ENCODE results near the gene CIROP. TPM values are rescaled to one million over a fixed set of nuclear protein-coding genes. Genes with fewer than 3 reads are reported as not detected.
"Not testable (repeated sequence)": the region's sequence is repeated elsewhere in the genome, so short reads cannot be mapped to it uniquely, and the experiment has no call there.

Gene CIROP
- total RNA-seq, 2 experiments from 2014 or later = not detected

DNA sequence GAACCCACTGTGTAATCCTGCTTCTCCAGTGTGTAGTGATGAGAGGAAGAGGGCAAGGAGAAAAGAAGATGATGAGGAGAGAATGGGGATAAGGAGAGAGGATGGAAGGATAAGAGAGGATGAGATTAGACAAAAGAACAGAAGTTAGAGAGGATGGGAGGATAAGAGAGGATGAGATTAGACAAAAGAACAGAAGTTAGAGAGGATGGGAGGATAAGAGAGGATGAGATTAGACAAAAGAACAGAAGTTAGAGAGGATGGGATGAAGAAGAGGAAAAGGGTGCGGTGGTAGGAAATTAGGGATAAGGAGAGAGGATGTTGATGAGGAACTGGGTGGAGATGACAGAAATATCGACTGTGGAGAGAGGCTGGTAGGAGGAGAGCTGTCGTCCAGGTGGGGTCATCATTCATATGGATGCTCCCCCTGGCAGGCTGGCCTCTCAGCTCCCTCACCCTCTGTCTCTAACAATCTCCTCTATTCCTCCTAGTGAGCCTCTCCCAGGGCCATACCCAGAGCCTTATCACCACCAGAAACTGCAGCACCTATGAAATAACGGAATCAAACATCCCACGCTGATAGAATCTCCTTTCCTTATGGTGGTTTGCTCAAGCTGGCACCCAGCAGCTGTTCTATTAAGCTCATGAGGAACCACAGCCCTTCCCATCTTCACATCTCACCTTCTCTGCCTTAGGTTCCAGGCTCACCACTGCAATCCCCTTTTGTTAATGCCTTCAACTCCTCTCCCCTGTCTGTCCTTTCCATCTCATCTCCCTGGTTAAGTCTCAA, 6.0 kb upstream of the CIROP start:
- H3K4me1 Mint-ChIP-seq (ENCODE audit: low read depth) = peaks cover 9% of the 10 kb centered on the region
- H3K9me3 Mint-ChIP-seq = no peaks in the 10 kb centered on the region
- DNase-seq = no peak
- no peak overlapping the region for H3K27ac Mint-ChIP-seq
- intact Hi-C loops (cut with micrococcal nuclease) = no loop called here
- peaks cover 2% of the 10 kb centered on the region for H3K27me3 Mint-ChIP-seq
- CTCF ChIA-PET = interaction anchor here (0.6 to 4.4 kb wide), 8 partner anchors 10 to 124 kb away, joined by 3 to 53 read pairs (median 10); partner anchors contain the start of gene CDH24
- no peaks in the 10 kb centered on the region for H3K36me3 Mint-ChIP-seq
- no peak overlapping the region for H3K4me3 Mint-ChIP-seq
- POLR2A ChIA-PET = no interaction called here

DNA sequence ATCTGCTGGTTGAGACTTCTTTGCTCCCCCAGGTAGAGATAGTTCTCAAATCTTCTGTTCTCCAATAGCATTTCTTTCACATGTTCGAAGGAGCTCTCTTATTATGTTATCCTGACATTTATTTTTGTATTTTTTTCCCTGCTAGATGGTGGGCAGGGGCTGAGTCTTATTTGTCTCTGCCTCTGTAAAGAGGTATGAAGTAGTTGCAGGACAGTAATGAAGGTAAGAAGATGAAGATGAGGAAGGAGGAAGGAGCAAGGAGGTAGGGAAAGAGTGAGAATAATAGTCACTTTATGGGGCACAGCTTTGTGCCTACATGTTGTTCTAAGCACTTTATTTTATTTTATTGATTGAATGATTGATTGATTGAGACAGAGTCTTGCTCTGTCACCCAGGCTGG, 5.0 kb upstream of the CIROP start:
- intact Hi-C loops (cut with micrococcal nuclease) = loop anchor here (1.0 to 2.0 kb wide), 2 partner anchors 33 to 41 kb away; no protein-coding TSS in a partner anchor
- POLR2A ChIA-PET = no interaction called here
- Mint-ChIP-seq H3K9me3 (no peaks in the 10 kb centered on the region), H3K4me1 (ENCODE audit: low read depth) (peaks cover 4% of the 10 kb centered on the region), H3K36me3 (no peaks in the 10 kb centered on the region), H3K27me3 (no peaks in the 10 kb centered on the region), H3K27ac (no peak overlapping the region), H3K4me3 (no peak overlapping the region)
- CTCF ChIA-PET = interaction anchor here (0.6 to 4.4 kb wide), 9 partner anchors 11 to 137 kb away, joined by 3 to 53 read pairs (median 10); partner anchors contain the start of genes ACIN1 and CDH24
- no peak for DNase-seq

DNA sequence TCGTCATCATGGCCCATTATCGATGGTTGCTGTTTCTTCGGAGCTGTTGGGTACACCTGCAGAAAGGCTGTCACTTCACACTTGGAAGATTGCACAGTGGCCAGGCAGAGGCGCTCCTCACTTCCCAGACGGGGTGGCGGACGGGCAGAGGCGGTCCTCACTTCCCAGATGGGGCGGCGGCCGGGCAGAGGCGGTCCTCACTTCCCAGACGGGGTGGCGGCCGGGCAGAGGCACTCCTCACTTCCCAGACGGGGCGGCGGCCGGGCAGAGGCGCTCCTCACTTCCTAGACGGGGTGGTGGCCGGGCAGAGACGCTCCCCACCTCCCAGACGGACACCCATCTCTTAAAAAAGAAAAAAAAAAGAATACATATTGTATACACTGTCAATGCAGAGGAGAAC, 3.4 kb upstream of the CIROP start:
- CTCF ChIA-PET = interaction anchor here (1.0 to 3.8 kb wide), 9 partner anchors 12 to 136 kb away, joined by 3 to 53 read pairs (median 7); partner anchors contain the start of genes ACIN1 and CDH24
- H3K4me3 Mint-ChIP-seq; POLR2A ChIA-PET; H3K27me3 Mint-ChIP-seq; DNase-seq; H3K9me3 Mint-ChIP-seq; H3K4me1 Mint-ChIP-seq (ENCODE audit: low read depth); H3K27ac Mint-ChIP-seq; H3K36me3 Mint-ChIP-seq: not testable (repeated sequence)
- intact Hi-C loops (cut with micrococcal nuclease) = loop anchor here (2.0 kb wide), 1 partner anchor 39 kb away; no protein-coding TSS in a partner anchor

DNA sequence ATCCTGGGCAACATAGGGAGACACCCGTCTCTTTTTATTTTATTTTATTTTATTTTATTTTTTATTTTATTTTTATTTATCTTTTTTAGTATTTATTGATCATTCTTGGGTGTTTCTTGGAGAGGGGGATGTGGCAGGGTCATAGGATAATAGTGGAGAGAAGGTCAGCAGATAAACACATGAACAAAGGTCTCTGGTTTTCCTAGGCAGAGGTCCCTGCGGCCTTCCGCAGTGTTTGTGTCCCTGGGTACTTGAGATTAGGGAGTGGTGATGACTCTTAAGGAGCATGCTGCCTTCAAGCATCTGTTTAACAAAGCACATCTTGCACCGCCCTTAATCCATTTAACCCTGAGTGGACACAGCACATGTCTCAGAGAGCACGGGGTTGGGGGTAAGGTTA, 2.8 kb upstream of the CIROP start:
- H3K9me3 Mint-ChIP-seq; H3K36me3 Mint-ChIP-seq; H3K27ac Mint-ChIP-seq; DNase-seq; H3K4me3 Mint-ChIP-seq; POLR2A ChIA-PET; H3K4me1 Mint-ChIP-seq (ENCODE audit: low read depth); CTCF ChIA-PET; H3K27me3 Mint-ChIP-seq: not testable (repeated sequence)
- intact Hi-C loops (cut with micrococcal nuclease) = loop anchor here (2.0 kb wide), 1 partner anchor 39 kb away; no protein-coding TSS in a partner anchor

DNA sequence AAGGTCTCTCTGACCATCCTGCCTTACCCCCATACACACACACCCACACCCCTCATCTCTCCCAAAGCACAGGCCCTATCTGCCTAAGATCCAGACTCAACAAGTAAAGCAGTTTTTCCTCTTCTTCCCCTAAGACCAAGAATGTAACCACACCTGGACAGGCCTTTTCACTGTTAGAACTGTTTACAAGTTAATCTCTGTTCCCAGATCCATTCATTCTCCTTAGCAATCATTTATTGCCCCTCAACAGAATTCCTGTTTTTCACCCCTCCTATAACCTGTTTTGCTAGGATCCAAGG, 1.9 kb upstream of the CIROP start:
- H3K27me3 Mint-ChIP-seq = no peaks in the 10 kb centered on the region
- intact Hi-C loops (cut with micrococcal nuclease) = no loop called here
- H3K9me3 Mint-ChIP-seq = no peaks in the 10 kb centered on the region
- no peaks in the 10 kb centered on the region for H3K36me3 Mint-ChIP-seq
- DNase-seq = no peak
- no peak overlapping the region for H3K27ac Mint-ChIP-seq
- no peaks in the 10 kb centered on the region for H3K4me1 Mint-ChIP-seq (ENCODE audit: low read depth)
- no peak overlapping the region for H3K4me3 Mint-ChIP-seq
- CTCF ChIA-PET = interaction anchor here (1.7 to 1.8 kb wide), 2 partner anchors 12 to 14 kb away, joined by 6 to 8 read pairs; partner anchors contain the start of genes ACIN1 and C14orf119
- POLR2A ChIA-PET = no interaction called here

DNA sequence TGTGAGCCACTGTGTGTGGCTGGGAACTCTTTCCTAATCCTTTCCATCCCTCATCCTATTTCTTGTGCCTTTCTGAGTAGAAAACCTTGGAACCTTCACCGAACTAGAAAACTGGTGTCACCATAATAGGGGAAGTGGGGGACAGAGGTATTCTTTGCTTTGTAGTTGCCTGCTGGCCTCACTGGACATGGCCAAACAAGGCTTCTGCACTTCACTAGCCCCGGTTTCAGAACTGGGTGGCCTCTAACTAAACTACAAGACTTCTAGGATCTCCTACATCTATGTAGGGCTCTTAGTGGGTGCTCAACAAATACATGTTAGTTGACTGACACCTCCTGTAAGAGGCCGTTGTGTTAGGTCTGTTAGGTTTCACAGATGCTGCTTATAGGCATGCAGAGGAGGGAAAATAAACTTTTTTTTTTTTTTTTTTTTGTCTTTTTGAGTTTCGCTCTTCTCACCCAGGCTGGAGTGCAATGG, 597 bp upstream of the CIROP start:
- Mint-ChIP-seq H3K4me3 (no peak overlapping the region), H3K9me3 (no peaks in the 10 kb centered on the region), H3K36me3 (no peaks in the 10 kb centered on the region), H3K27ac (no peak overlapping the region), H3K4me1 (ENCODE audit: low read depth) (no peaks in the 10 kb centered on the region), H3K27me3 (no peaks in the 10 kb centered on the region)
- ChIA-PET CTCF (interaction anchor here (1.7 to 1.8 kb wide), 2 partner anchors 10 to 16 kb away, joined by 6 to 8 read pairs; partner anchors contain the start of genes ACIN1 and C14orf119), POLR2A (no interaction called here)
- intact Hi-C loops (cut with micrococcal nuclease) = no loop called here
- DNase-seq = no peak

DNA sequence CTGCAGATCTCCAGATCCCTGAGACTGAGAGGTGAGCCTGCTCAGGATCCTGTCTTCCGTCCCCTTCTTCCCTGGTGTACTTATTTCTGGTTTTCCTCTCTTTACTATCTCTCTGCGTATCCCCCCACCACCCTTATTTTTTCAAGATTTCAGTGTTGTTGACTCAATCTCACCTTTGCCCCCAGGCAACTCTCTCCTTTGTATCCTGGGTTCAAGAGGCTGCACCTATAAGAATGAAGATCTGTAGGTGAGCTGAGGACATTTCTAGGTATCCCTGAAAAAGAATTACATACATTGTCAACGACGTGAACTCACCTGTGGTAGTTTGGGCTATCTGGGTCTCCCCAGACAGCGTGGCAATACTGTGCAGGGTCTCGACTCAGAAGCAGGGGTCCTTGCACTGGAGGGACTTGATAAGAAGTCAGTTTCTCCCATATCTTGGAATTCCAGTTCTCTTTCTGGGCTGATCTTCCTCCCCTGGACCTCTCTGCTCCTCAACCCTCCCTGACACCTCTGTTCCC, 659 bp downstream of the CIROP start:
- Mint-ChIP-seq H3K4me1 (ENCODE audit: low read depth) (no peaks in the 10 kb centered on the region), H3K27ac (no peak overlapping the region), H3K4me3 (no peak overlapping the region), H3K27me3 (no peaks in the 10 kb centered on the region), H3K9me3 (no peaks in the 10 kb centered on the region), H3K36me3 (peaks cover 1% of the 10 kb centered on the region)
- POLR2A ChIA-PET = no interaction called here
- intact Hi-C loops (cut with micrococcal nuclease) = no loop called here
- DNase-seq = no peak
- CTCF ChIA-PET = interaction anchor here (1.0 to 5.5 kb wide), 2 partner anchors 17 to 35 kb away, joined by 3 to 24 read pairs; no protein-coding TSS in a partner anchor

DNA sequence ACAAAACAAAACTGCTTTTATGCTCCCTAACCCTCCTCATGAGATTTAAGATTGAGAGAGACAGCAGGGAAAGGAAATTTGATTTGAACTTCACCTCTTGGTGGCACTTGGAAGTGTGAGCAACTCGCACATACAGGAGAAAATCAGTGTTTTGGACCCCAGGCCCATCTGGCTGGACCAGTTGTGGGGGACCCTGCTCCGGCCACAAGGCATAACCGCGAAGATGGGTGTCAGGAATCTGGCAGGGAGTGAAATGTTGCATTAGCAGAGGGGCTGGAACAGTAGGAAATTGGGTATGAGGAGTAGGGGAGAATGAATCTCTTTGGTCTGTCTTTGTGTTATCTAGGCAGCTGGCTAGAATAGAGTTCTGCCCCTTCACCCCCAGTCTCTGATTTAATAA, 1.2 kb downstream of the CIROP start:
- DNase-seq = no peak
- CTCF ChIA-PET = interaction anchor here (1.0 to 5.5 kb wide), 2 partner anchors 17 to 35 kb away, joined by 3 to 24 read pairs; no protein-coding TSS in a partner anchor
- POLR2A ChIA-PET = no interaction called here
- Mint-ChIP-seq H3K4me3 (no peak overlapping the region), H3K27me3 (no peaks in the 10 kb centered on the region), H3K36me3 (peaks cover 7% of the 10 kb centered on the region), H3K9me3 (no peaks in the 10 kb centered on the region), H3K4me1 (ENCODE audit: low read depth) (no peaks in the 10 kb centered on the region), H3K27ac (no peak overlapping the region)
- intact Hi-C loops (cut with micrococcal nuclease) = no loop called here

DNA sequence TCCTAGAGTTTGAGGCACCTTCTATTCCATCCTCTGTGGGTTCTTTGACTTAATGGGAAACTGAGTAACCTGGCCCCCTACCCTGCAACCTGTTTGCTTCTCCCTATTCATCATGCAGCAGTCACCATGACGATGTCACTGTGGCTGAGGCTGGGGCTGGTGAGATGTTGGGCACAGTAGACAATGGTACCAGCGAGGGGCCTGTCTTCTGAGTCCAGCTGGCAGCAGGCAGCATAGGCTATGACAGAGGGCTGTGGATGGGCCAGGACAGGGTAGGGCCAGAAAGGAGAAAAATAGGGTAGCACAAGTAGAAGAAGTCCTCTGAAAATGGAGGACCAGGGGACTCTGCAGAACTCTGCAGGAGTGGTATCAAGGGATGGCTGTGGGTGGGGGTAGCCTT, 2.0 kb downstream of the CIROP start:
- H3K36me3 Mint-ChIP-seq = peaks cover 9% of the 10 kb centered on the region
- H3K27me3 Mint-ChIP-seq = no peaks in the 10 kb centered on the region
- DNase-seq = no peak
- no peak overlapping the region for H3K27ac Mint-ChIP-seq
- CTCF ChIA-PET = interaction anchor here (1.9 to 5.5 kb wide), 3 partner anchors 18 to 34 kb away, joined by 7 to 24 read pairs (median 19); no protein-coding TSS in a partner anchor
- POLR2A ChIA-PET = no interaction called here
- intact Hi-C loops (cut with micrococcal nuclease) = no loop called here
- no peak overlapping the region for H3K4me3 Mint-ChIP-seq
- peaks cover 3% of the 10 kb centered on the region for H3K4me1 Mint-ChIP-seq (ENCODE audit: low read depth)
- no peaks in the 10 kb centered on the region for H3K9me3 Mint-ChIP-seq

DNA sequence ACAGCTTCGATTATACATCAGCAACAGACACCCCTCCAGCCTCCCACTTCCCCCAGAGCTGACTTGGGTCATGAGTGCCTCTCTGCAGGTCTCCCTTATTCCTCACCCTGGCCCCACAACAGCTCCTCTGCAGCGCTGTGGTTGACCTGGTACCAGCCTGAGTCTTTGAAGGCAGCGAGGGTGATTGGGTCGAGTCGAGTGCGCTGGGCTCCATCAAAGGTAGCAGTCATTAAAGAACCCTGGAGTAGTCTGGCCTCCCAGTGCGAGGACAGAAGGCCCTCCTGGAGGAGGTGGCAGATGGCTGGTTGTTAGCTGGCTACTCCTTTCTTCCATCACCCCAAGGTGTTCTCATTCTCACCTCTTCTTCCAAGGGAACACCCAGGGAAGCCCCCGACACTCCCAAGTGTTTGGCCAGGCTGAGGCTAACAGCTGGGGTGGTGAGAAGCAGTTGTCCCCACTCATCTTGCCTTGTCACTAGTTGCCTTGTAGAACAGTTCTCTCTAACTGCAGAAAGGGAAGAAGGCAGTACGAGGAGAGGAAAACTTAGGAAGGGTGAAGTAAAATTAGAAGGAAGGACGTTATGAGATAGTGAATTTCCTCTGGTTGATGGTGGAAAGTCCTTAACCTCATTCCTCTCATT, 2.7 kb downstream of the CIROP start:
- Mint-ChIP-seq H3K27ac (no peak overlapping the region), H3K4me3 (no peak overlapping the region), H3K9me3 (no peaks in the 10 kb centered on the region), H3K36me3 (peaks cover 16% of the 10 kb centered on the region), H3K27me3 (no peaks in the 10 kb centered on the region), H3K4me1 (ENCODE audit: low read depth) (peaks cover 10% of the 10 kb centered on the region)
- POLR2A ChIA-PET = no interaction called here
- CTCF ChIA-PET = interaction anchor here (0.9 to 5.5 kb wide), 5 partner anchors 19 to 130 kb away, joined by 3 to 24 read pairs (median 7); no protein-coding TSS in a partner anchor
- intact Hi-C loops (cut with micrococcal nuclease) = no loop called here
- no peak for DNase-seq

DNA sequence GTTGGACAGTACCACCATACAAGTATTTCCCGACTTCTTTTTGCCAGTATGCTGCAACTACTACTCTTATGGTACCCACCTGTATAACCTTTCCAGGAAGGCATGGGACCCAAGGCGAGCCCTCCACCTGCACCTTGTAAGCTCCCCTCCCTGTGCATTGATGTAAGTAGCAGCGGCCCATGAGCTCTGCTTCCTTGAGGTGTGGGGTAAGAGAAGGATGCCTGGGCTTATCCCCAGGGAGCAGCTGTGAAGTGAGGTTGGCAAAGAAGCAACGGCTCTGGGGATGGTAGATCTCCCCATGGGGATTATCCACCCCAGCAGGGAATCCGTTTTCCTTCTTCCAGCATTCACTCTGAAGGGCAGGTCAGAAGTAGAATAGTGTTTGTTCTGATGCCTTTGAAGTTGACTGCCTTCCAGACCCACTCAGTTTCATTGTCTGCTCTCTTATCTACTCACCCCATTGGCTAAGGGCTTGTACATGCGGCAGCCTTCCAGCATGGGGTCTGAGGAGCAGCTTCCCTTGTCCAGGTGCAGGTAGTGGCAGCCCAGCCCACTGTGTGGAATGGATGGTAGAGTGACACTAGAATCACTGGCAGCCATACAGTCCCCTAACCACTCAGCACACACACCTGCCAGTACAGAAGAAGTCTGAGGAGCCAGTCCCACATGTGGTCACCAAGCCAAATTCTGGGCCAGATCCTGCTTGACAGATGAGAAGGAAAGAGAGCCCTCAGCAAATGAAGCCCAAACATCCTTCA, 3.4 kb downstream of the CIROP start:
- H3K9me3 Mint-ChIP-seq = no peaks in the 10 kb centered on the region
- CTCF ChIA-PET = interaction anchor here (0.6 to 5.5 kb wide), 6 partner anchors 19 to 129 kb away, joined by 3 to 24 read pairs (median 6); no protein-coding TSS in a partner anchor
- H3K4me1 Mint-ChIP-seq (ENCODE audit: low read depth) = peaks cover 17% of the 10 kb centered on the region
- H3K27me3 Mint-ChIP-seq = no peaks in the 10 kb centered on the region
- H3K36me3 Mint-ChIP-seq = peaks cover 20% of the 10 kb centered on the region
- intact Hi-C loops (cut with micrococcal nuclease) = no loop called here
- DNase-seq = no peak
- H3K4me3 Mint-ChIP-seq = no peak overlapping the region
- POLR2A ChIA-PET = interaction anchor here (1.7 kb wide), 1 partner anchor 11 kb away, joined by 4 read pairs; no protein-coding TSS in a partner anchor
- no peak overlapping the region for H3K27ac Mint-ChIP-seq

Data from activated CD4-positive, alpha-beta memory T cell treated with anti-CD3 and anti-CD28 coated beads for 36 hours (primary cell).